GM21528 (cell line): Measurements from ENCODE around the gene LFNG.

Experiments
- ATAC-seq: cut with Tn5 transposase; IDR thresholded peaks from one replicate; pipeline ENCODE4 v1.9.1; 2021; ENCODE audit warnings: mild to moderate bottlenecking, moderate library complexity; ENCODE audit not compliant: unreplicated experiment, low FRiP score

The LFNG gene

DNA sequence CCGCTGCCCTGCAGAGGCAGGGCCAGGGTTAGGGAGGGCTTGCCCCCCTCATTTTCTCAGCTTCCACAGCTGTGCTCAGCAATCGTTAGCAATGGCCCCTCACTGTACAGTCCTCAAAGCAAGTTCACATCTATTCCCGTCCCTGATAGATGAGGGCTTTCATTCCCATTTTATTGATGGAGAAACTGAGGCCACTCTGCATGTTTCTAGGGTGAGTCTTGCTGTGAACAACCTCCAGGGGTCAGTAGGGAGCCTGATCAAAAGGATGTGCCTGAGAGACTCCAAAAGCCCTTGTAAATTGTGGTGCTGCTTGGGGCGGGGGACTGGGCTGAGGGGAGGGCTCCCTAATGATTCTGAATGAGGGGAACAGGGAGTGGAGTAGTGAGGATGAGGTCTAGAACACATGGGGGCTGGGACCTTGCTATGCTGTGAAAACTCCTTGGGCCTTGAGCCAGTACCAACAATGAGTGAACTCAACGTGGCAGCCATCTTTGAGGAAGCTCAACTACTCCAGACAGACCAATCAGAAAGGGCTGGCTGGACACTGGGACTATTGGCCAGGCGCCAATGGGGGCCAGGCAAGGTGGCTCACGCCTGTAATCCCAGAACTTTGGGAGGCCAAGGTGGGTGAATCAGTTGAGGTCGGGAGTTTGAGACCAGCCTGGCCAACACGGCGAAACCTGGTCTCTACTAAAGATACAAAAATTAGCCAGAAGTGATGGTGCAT, 36.7 kb upstream of the LFNG start:
- no peak for ATAC-seq

DNA sequence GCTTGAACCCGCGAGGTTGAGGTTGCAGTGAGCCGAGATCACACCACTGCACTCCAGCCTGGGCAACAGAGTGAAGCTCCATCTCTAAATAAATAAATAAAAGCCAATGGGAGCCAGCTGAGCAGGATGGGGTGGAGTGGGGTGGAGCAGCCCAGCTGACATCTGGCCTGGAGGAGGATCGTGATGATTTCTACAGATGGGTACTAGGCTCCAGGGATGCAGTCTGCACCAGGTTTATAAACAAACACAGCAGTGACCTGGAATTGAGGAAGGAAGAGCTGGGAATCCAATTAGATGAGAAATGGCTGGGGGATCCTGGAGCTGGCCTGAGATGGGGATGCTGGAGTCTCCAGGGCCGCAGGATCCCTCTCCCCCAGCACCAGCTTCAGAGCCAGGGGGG, 36.1 kb upstream of the LFNG start:
- ATAC-seq = no peak

DNA sequence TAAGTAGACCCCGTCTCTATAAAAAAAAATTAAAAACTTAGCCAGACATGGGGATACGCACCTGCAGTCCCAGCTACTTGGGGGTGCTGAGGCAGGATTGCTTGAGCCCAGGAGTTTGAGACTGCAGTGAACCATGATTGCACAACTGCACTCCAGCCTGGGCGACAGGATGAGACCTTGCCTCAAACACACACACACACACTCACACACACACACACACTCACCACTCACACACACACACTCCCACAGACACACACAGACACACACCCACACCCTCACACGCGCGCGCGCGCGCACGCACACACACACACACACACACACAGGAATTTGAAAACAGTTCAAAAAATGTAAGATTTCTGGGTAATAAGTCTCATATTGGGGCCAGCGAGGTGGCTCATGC, 34.7 kb upstream of the LFNG start:
- ATAC-seq = no peak

DNA sequence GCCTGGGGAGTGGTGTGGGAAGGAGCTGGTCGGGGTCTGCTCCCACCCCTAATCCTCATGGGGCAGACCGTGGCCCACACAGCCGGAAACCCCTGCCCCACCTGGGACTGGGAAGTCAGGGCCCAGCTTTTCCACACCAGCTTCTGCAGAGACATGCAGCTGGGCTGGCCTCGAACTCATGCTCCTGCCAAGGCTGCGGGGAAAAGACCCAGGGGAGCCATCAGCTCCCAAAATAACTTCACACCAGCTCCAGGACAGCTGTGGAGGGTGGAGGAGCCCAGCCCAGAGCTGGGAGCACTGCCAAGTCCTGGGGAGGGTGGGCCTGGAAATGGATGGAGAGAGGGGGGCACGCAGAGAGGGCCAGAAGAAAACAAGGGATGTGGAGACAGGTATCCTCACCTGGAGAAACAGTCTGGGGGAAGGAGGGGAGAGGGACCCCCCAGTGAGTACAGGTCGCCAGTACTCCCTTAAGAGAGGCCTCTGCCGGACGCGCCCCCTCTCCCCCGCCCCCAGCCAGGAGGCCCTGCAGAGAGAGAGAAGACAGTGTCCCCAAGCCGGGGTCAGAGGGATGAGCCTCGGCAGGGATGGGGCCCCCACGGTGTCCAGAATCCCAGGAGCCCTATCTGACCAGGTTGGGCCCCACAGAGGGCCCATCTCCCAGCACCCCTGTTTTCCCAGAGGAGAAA, 31.8 kb upstream of the LFNG start:
- no peak for ATAC-seq

DNA sequence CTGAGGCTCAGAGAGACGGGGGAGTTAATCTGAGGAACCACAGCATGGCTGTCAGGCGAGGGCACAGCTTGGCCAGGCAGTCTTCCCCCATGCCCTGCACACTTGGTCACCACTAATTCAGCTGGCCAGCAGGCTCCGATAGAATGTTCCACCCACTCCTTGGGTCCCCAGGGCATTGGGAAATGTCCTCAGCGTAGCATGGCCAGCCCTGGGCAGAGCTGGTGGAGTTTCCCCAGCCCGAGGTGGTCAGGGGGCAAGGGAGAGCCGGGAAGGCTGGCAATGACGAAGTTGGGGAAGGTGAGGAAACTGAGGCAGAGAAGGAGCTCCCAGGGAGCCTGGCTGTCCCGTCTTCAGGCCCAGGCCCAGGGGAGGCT, 31.3 kb upstream of the LFNG start:
- no peak for ATAC-seq

DNA sequence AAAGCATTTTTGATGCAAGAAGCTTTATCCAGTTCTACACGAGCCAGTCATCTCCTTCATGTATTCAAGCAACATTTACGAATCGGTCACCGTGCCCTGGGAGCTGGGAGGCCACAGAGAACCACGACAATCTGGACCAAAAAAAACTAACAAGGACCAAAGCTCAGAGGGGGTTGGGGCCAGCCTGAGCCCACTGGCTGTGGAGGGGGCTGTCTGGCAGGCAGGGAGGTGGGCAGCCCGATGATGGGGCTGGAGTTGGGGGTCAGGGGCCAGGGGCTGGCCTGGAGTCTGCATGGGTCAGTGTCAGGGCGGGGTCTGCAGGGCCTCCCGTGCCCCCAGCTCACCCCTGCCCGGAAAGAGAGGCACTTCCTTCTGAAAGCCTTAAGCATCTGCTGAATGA, 30.9 kb upstream of the LFNG start:
- no peak for ATAC-seq

DNA sequence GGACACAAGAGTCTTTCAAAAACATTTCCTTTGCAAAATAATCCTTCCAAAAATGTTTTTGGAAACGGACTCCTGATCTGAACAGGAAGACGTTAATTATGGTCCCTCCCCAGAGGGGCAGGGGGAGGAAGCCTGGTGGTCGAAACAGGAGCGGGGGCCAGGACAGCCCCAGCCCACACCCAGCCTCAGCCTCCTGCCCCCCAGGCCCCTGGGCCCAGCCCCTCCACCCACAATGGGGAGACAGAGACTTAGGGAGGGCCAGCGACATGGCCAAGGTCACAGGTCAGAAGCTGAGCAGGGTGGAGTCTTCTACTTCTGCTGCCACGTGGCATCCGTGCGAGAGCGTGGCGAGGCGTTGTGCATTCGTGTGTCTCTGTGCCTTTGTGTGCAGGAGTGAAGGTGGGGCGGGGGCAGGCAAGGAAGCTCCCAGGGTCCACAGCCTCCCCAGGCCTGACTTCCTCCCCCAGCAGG, 29.4 kb upstream of the LFNG start:
- ATAC-seq = no peak

DNA sequence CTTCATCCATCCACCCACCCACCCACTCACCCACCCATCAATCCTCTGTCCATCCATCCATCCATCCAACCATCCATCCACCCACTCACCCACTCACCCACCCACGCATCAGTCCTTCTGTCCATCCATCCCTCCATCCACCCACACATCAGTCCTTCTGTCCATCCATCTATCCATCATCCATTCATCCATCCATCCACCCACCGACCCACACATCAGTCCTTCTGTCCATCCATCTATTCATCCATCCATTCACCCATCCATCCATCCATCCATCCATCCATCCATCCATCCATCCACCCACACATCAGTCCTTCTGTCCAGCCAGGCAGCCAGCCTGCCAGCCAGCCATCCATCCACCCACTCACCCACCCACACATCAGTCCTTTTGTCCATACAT, 27.5 kb upstream of the LFNG start:
- no peak for ATAC-seq

DNA sequence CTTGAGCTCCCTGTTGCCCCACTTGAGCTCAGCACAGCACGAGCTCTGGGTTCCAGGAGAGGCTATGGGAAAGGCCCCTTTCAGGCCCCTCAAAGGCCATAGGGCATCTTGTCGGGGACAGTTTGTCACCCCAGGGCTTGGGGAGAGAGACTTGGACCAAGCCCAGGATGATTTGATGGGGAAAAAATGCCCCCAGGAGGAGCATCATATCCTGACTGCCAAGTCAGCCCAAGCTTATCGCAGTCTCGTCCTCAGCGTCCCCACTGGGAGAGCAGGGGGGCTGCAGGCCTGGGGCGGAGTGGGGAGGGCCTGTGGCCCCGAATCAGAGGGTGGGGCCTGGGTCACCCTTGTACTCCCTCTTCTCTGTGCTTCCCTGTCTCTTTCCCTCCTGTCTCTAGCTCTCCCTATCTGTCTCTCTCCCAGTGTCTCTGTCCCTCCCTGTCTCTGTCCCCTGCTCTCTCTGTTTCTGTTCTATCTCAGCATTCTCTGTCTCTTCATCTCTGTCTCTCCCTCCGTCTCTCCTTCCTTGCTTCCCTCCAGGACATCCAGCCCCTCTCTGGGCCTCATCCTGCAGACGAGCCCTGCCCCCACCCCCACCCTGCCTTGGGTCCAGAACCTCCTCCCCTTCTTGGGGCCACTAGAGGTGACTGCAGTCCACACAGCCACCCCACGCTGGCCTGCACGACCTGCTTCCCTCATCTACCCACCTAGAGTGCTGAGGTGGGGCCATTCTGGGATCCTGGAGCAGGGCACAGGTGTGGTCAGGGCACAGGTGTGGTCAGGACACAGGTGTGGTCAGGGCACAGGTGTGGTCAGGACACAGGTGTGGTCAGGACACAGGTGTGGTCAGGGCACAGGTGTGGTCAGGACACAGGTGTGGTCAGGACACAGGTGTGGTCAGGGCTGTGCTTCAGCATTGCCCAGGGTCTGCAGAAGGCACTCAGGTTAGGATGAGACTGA, 26.1 kb upstream of the LFNG start:
- ATAC-seq = no peak

DNA sequence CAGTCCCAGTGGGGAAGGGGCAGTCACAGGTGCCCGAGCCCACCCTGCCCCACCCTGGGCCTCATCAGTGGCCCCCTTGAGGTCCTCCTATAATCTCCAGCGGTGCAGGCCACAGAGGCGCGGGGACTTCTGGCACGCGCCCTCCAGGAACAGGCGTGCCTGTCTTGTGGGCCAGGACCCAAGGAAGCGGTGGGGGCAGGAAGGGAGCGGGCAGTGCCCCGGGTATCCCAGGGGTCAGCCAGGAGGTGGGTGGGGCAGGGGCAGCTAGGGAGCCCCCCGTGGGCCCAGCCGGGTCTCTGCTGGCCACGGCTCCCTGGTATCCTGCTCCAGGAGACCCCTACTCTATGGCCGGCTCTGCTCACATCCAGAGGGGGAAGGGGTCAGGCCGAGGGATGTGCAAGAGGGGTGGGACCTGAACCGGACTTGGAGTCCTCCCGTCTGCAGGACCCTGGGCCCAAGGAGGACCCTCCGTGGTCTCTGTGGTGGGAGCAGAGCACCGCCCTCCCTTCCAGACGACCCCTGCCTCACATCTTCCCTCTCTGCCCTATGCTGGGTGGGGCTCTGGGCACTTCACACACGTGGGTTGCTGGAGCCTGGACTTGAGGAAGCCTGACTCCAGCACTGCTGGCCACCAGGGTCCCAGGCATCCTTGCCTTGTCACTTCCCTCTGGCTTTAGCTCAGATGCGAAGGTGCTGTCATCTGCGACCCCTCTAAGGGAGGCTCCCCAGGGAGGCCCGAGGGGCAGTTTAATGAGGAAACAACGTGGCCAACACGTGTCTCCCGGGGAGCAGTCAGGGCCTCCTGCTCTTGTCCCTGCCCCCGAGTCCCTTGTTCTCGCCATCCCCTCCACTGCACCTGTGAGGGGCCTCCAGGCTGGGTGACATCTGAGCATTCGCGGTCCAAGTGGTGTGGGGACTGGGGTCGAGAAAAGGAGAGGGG, 25.1 kb upstream of the LFNG start:
- no peak for ATAC-seq

DNA sequence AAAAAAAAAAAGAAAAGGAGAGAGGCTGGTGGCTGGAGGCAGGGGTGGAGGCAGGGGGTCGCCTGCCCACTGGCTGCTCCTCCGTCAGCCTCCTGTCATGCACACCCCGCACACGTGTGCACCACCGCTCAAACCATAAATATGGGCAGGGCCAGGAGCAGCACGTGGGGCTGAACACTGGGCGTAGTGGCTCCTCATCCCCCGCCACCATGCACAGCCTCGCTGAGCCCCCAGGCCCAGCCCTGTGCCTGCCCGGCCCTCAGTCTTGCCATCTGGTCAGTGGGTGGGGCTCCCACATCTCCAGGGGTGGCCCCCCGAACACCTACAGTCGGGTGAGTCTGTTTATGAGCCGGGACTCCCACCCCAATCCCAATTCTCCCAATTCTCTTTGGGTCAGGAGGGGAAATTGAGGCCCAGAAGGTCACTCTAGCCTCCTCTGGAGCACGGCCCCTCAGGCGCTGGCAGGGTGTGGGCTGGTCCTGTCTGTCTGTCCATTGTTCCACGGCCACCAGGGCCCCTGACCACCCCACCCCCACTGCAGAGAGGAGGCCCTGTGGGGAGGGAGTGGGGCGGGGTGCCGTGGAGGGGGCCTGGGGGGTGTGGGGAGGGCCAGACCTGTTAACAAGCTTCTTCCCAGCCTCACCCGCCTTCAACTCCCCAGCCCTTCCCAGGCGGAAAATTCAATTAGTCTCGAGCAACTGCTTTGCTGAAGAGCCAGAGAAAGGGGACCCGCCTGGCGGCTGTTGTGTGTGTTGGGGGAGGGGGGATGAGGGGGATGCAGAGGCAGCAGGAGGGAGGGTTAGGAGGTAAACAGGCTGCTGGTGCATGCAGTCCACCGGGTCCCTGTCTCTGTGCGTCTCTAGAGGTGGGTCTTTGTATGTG, 23.9 kb upstream of the LFNG start:
- no peak for ATAC-seq

DNA sequence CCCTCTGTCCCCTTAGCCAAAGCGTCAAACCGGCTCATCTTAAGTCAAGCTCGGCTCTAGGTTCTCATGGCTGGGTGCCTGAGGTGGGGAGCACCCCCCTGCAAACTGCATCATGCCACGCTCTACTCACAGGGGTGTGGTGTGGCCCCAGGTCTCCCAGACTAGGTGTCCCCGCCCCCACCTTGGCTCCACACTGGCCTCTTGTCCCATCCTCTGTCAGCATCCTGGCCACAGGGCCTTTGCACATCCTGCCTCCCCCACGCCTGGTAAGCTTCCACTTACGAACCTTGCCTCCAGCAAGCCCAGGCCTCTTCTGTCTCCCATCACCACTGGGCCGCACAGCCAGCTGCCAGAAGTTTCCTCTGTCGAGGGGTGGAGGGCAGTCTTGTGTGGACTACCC, 23.2 kb upstream of the LFNG start:
- no peak for ATAC-seq

DNA sequence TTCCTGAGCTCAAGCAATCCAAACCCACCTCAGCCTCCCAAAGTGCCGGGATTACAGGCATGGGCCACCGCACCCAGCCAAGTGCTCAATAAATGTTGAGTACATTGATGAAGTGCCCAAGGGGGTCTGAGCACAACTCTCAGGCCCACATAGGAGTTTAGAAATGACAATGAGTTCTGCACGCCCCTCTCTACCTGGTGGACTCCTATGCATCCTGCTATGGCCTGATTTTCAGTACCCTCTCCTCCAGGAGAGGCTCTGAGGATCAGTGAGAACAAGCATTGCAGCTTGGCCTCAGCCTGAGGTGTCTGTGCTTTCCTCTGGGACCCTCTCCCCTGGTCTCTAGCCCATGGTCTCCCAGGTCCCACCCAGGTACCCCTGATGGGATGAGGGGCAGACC, 22.5 kb upstream of the LFNG start:
- ATAC-seq = no peak

DNA sequence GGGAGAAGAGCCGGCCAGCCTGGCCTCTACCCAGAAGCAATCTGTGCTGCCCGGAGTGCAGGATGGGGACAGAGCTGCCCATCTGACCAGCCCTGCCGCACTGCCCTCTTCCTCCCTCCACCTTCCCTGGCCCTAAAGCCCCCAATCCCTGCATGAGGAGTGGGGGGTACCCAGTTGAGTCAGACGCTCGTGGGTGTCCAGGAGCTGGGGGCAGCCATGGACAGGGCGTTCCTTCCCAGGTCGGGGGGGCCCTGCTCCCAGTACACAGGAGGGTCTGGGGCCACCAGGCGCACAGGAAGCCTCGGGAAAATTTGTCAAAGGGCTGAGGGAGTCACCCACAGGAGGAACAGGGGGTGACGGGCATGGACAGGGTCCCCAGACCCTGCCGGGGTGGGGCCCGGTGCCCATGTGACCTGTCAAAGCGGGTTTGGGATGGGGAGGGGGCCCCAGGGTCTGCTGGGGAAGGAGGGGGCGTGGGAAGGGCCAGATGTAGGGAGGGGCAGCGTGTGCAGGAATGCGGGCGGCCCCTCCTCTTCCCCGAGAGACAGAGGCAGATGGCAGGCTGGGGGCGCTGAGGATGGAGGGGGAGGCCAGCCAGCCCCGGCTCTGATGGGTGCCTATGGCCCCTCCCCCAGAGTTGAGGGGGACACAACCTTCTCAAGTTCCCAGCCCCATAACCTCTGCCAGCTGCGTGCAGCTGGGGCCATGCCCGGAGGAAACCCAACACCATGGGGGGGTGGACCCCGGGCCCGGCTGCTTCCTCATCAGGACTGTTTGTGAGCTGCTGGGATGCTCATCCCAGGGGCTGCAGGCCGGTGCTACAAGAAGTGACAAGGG, 21.9 kb upstream of the LFNG start:
- ATAC-seq = no peak

DNA sequence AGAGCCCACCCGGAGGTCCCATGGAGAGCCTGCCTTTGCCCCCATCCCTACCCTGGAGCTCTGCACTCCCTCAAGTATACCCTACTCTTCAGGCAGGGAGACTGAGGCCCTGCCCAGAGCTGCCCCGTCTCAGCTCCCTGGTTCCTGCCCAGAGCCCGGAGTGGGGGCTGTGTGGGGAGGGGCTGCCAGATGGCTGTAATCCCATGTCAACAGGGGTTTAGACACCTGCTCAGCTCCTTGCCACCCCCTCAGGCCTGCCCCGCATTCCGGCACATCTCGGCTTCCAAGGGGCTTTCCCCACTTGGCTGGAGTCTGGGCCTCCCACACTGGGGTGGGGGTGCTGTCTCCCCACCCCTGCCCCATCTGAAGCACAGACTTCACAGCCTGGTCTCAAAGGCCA, 20.9 kb upstream of the LFNG start:
- no peak for ATAC-seq

DNA sequence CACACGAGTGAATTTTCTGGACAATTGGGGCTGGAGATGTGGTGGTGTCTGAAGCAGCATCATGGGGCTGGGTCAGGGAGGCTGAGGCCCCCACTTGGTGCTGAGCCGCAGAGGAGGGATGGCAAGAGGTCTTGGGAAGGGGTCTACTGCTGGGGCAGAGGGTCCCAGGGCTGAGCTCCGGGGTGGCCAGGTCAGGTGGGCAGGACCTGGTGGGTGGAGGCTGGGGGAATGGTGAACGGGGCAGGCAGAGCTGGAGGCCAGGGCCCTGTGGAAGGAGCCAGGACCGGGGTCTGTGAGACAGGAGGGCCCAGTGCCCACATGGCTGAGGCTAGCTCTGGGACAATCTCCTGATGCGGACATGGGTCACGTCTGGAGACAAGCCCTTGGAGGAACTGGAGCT, 20.4 kb upstream of the LFNG start:
- ATAC-seq = no peak

DNA sequence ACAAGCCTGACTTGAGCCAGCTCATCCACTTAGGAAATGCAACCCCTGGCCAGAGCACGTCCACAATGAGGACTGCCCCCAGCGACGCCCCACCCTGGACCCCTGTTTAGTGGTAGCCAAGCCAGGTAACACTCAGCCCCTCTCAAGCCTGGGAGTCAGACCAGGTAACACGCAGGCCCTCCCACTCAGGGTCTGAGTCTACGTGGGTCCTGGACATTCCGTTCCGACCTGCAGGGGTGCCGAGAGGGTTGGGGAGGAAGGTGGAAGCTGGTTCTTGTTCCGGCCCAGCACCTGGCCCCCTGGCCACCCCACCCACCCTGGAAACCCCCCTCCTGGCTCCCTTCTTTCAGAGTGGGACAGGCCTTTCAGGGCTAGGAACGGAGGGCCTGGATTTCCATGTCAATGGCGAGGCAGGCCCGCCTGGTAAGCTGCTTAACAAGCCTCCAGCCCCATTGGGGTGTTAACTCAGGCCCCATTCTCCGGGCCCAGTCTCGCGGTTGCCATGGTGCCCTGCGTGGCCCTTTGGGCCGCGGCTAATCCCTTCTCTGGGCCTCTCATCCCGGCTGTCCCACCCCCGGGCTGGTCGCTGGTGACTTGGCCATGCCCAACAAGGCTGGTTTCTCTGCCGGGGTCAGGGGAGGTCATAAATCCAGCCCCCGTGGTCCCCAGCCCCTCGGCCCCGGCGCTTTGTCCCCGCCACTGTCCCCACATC, 19.7 kb upstream of the LFNG start:
- no peak for ATAC-seq

DNA sequence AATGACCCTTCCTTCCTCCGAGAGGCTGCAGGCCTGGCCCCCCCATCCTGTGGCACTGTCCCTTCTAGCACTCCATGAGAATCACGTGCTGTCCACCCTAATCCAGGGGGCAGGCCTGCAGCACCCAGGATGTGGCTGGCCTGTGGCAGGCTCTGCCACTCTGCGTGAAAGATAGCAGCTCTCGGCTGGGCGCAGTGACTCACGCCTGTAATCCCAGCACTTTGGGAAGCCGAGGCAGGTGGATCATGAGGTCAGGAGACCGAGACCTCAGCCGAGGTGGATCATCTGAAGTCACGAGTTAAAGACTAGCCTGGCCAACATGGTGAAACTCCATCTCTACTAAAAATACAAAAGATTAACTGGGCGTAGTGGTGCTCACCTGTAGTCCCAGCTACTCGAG, 18.9 kb upstream of the LFNG start:
- ATAC-seq = no peak
